ENCODE results near the gene TMOD1.

The TMOD1 gene

GRCh38 chr9:97515662-97516061 is 14.2 kb downstream of the TMOD1 start:
- in situ Hi-C loops (cut with HindIII; ENCODE audit: low sequenced_read_pairs) = no loop called here

- in situ Hi-C loops (cut with HindIII; ENCODE audit: low sequenced_read_pairs) = no loop called here
These were observed 14.6 kb downstream of the TMOD1 start for GRCh38 chr9:97516111-97516510.

GRCh38 chr9:97517331-97518089 is 16.0 kb downstream of the TMOD1 start:
- in situ Hi-C loops (cut with HindIII; ENCODE audit: low sequenced_read_pairs) = no loop called here

- in situ Hi-C loops (cut with HindIII; ENCODE audit: low sequenced_read_pairs) = no loop called here
These were observed 16.9 kb downstream of the TMOD1 start for GRCh38 chr9:97518166-97518908.

- in situ Hi-C loops (cut with HindIII; ENCODE audit: low sequenced_read_pairs) = no loop called here
These were observed 17.4 kb downstream of the TMOD1 start for GRCh38 chr9:97518909-97519307.

GRCh38 chr9:97519441-97519970 is 18.0 kb downstream of the TMOD1 start:
- in situ Hi-C loops (cut with HindIII; ENCODE audit: low sequenced_read_pairs) = no loop called here

- in situ Hi-C loops (cut with HindIII; ENCODE audit: low sequenced_read_pairs) = no loop called here
These were observed 20.3 kb downstream of the TMOD1 start for GRCh38 chr9:97521576-97522333.

GRCh38 chr9:97524424-97524823 is 23.0 kb downstream of the TMOD1 start:
- in situ Hi-C loops (cut with HindIII; ENCODE audit: low sequenced_read_pairs) = no loop called here

GRCh38 chr9:97525451-97525850 is 24.0 kb downstream of the TMOD1 start:
- in situ Hi-C loops (cut with HindIII; ENCODE audit: low sequenced_read_pairs) = loop anchor here (5.0 kb wide), 1 partner anchor 72 kb away; no protein-coding TSS in a partner anchor

- in situ Hi-C loops (cut with HindIII; ENCODE audit: low sequenced_read_pairs) = loop anchor here (5.0 kb wide), 1 partner anchor 70 kb away; no protein-coding TSS in a partner anchor
These were observed 25.6 kb downstream of the TMOD1 start for GRCh38 chr9:97526895-97527575.

GRCh38 chr9:97527626-97528528 is 26.4 kb downstream of the TMOD1 start:
- in situ Hi-C loops (cut with HindIII; ENCODE audit: low sequenced_read_pairs) = loop anchor here (5.0 kb wide), 1 partner anchor 69 kb away; no protein-coding TSS in a partner anchor

- in situ Hi-C loops (cut with HindIII; ENCODE audit: low sequenced_read_pairs) = loop anchor here (5.0 kb wide), 1 partner anchor 69 kb away; no protein-coding TSS in a partner anchor
These were observed 27.2 kb downstream of the TMOD1 start for GRCh38 chr9:97528529-97529230.

- in situ Hi-C loops (cut with HindIII; ENCODE audit: low sequenced_read_pairs) = loop anchor here (5.0 kb wide), 1 partner anchor 68 kb away; no protein-coding TSS in a partner anchor
These were observed 28.1 kb downstream of the TMOD1 start for GRCh38 chr9:97529363-97530076.

- in situ Hi-C loops (cut with HindIII; ENCODE audit: low sequenced_read_pairs) = no loop called here
These were observed 30.5 kb downstream of the TMOD1 start for GRCh38 chr9:97531888-97532376.

GRCh38 chr9:97534185-97534584 is 32.7 kb downstream of the TMOD1 start:
- in situ Hi-C loops (cut with HindIII; ENCODE audit: low sequenced_read_pairs) = no loop called here

- in situ Hi-C loops (cut with HindIII; ENCODE audit: low sequenced_read_pairs) = no loop called here
These were observed 33.6 kb downstream of the TMOD1 start for GRCh38 chr9:97534961-97535594.

GRCh38 chr9:97535771-97536170 is 34.3 kb downstream of the TMOD1 start:
- in situ Hi-C loops (cut with HindIII; ENCODE audit: low sequenced_read_pairs) = no loop called here
